Daoy (cell line): ENCODE measurements around the gene ELF5. TPM values are rescaled to one million over a fixed set of nuclear protein-coding genes. Genes with fewer than 3 reads are reported as not detected.

ENCODE experiments used
- DNase-seq: peaks from one replicate; pipeline ENCODE4 v3.0.0-alpha.2; 2015; ENCODE audit warnings: low read depth
- total RNA-seq: library from RNA; depleted of rRNA; stranded (reverse); fragments of >200 nt; shearing (Covaris generic); gene quantifications from 2 replicates; pipeline ENCODE4 v1.2.3, GENCODE V29; 2014

ELF5 gene
- total RNA-seq, 1 experiment from 2014 or later, result not detected

GRCh38 chr11:34522188-34522587, 8.6 kb upstream of the ELF5 start:
- no peak for DNase-seq

- DNase-seq, result no peak
Measured at GRCh38 chr11:34521265-34521664, 7.7 kb upstream of the ELF5 start.

- DNase-seq, result no peak
Measured at GRCh38 chr11:34519595-34520235, 6.1 kb upstream of the ELF5 start.

- no peak for DNase-seq
Measured at GRCh38 chr11:34516247-34517040, 2.9 kb upstream of the ELF5 start.

GRCh38 chr11:34514597-34514996, 1.0 kb upstream of the ELF5 start:
- DNase-seq, result no peak

GRCh38 chr11:34512840-34513681, 533 bp downstream of the ELF5 start:
- DNase-seq, result peak; percentile 62

GRCh38 chr11:34510673-34511072, 2.9 kb downstream of the ELF5 start:
- no peak for DNase-seq

- DNase-seq, result no peak
Measured at GRCh38 chr11:34510218-34510617, 3.4 kb downstream of the ELF5 start.

GRCh38 chr11:34509336-34509876, 4.2 kb downstream of the ELF5 start:
- no peak for DNase-seq

GRCh38 chr11:34508524-34508923, 5.1 kb downstream of the ELF5 start:
- DNase-seq, result no peak

- DNase-seq, result no peak
Measured at GRCh38 chr11:34507610-34508009, 6.0 kb downstream of the ELF5 start.

- no peak for DNase-seq
Measured at GRCh38 chr11:34507156-34507555, 6.4 kb downstream of the ELF5 start.

- DNase-seq, result no peak
Measured at GRCh38 chr11:34505874-34506273, 7.7 kb downstream of the ELF5 start.

- DNase-seq, result no peak
Measured at GRCh38 chr11:34502949-34503348, 10.6 kb downstream of the ELF5 start.

- peak; percentile 38 for DNase-seq
Measured at GRCh38 chr11:34501949-34502348, 11.6 kb downstream of the ELF5 start.

- peak; percentile 83 for DNase-seq
Measured at GRCh38 chr11:34501500-34501899, 12.1 kb downstream of the ELF5 start.

- no peak for DNase-seq
Measured at GRCh38 chr11:34499719-34500500, 13.7 kb downstream of the ELF5 start.

GRCh38 chr11:34495724-34496377, 17.7 kb downstream of the ELF5 start:
- DNase-seq, result peak; percentile 46

GRCh38 chr11:34495239-34495723, 18.3 kb downstream of the ELF5 start:
- DNase-seq, result no peak

GRCh38 chr11:34493926-34494595, 19.5 kb downstream of the ELF5 start:
- DNase-seq, result no peak
